C4-2B (cell line): ENCODE results near the gene NRP2.

Experiments used
- CTCF ChIP-seq: fragments of 450-650 bp; conservative IDR thresholded peaks from 2 replicates; pipeline ENCODE4 v1.5.1; 2017; ENCODE audit warnings: mild to moderate bottlenecking
- ZFX ChIP-seq: fragments of 450-650 bp; IDR thresholded peaks from 2 replicates; pipeline ENCODE4 v1.6.1; 2017

- no peak for TF ChIP-seq CTCF
- TF ChIP-seq ZFX = no peak
These were observed 77.9 kb downstream of the NRP2 start for GRCh38 chr2:205760157-205760556.
